Measurements from ENCODE around the gene LRP5. TPM values are rescaled to one million over a fixed set of nuclear protein-coding genes. Genes with fewer than 3 reads are reported as not detected.

Gene LRP5
- total RNA-seq, 4 donors from 2014 or later, result 22.3 to 43.2 (median 33.8) TPM

GRCh38 chr11:68436162-68436888 is 123.9 kb downstream of the LRP5 start:
- no peak overlapping the region for H3K27ac ChIP-seq
- WGBS, 2 donors, result 85% methylated on average over 14 to 15 of the region's 16 CpGs
- peaks cover 0 to 90% (median 0%) of the 10 kb centered on the region in 3 donors for H3K36me3 ChIP-seq
- DNase-seq (ENCODE audit: low spot score in 2 of 2), result no peak
- peaks cover 0 to 15% (median 6%) of the 10 kb centered on the region in 4 donors for H3K4me1 ChIP-seq
- no peaks in the 10 kb centered on the region for H3K27me3 ChIP-seq
- no peak overlapping the region for H3K4me3 ChIP-seq
- no peaks in the 10 kb centered on the region for H3K9me3 ChIP-seq
- TF ChIP-seq POLR2A (IDR thresholded peaks at IDR 0.05) (no peak), EP300 (IDR thresholded peaks at IDR 0.05) (no peak), CTCF (IDR thresholded peaks at IDR 0.05) (no peak)

- Histone ChIP-seq H3K4me3 (no peak overlapping the region), H3K36me3 (peaks cover 0 to 88% (median 0%) of the 10 kb centered on the region in 3 donors), H3K4me1 (peaks cover 0 to 20% (median 7%) of the 10 kb centered on the region in 4 donors), H3K9me3 (no peaks in the 10 kb centered on the region), H3K27me3 (no peaks in the 10 kb centered on the region), H3K27ac (peak overlapping the region in 2 of 4 donors; percentile 43 to 60)
- WGBS, 2 donors, result 75 to 80% methylated on average over 20 to 22 of the region's 34 CpGs
- DNase-seq (ENCODE audit: low spot score in 2 of 2), result no peak
- TF ChIP-seq EP300 (IDR thresholded peaks at IDR 0.05) (no peak), CTCF (IDR thresholded peaks at IDR 0.05) (no peak), POLR2A (IDR thresholded peaks at IDR 0.05) (no peak)
These were observed 124.9 kb downstream of the LRP5 start for GRCh38 chr11:68436985-68437926.

- H3K4me1 ChIP-seq, result peaks cover 0 to 20% (median 7%) of the 10 kb centered on the region in 4 donors
- no peaks in the 10 kb centered on the region for H3K9me3 ChIP-seq
- no peak for DNase-seq (ENCODE audit: low spot score in 2 of 2)
- no peak overlapping the region for H3K4me3 ChIP-seq
- WGBS, 2 donors, result 93 to 95% methylated on average over 24 to 33 of the region's 34 CpGs
- TF ChIP-seq CTCF (IDR thresholded peaks at IDR 0.05) (no peak), POLR2A (IDR thresholded peaks at IDR 0.05) (no peak), EP300 (IDR thresholded peaks at IDR 0.05) (no peak)
- H3K36me3 ChIP-seq, result peaks cover 0 to 86% (median 0%) of the 10 kb centered on the region in 3 donors
- no peaks in the 10 kb centered on the region for H3K27me3 ChIP-seq
- peak overlapping the region in 2 of 4 donors; percentile 43 to 60 for H3K27ac ChIP-seq
These were observed 125.7 kb downstream of the LRP5 start for GRCh38 chr11:68437927-68438657.

- peaks cover 0 to 20% (median 7%) of the 10 kb centered on the region in 4 donors for H3K4me1 ChIP-seq
- H3K27me3 ChIP-seq, result no peaks in the 10 kb centered on the region
- 82 to 93% methylated on average over 6 of the region's 6 CpGs for WGBS, 2 donors
- DNase-seq (ENCODE audit: low spot score in 2 of 2), result no peak
- no peak overlapping the region for H3K4me3 ChIP-seq
- TF ChIP-seq CTCF (IDR thresholded peaks at IDR 0.05) (no peak), POLR2A (IDR thresholded peaks at IDR 0.05) (no peak), EP300 (IDR thresholded peaks at IDR 0.05) (no peak)
- peak overlapping the region in 1 of 4 donors; percentile 43 for H3K27ac ChIP-seq
- H3K9me3 ChIP-seq, result no peaks in the 10 kb centered on the region
- H3K36me3 ChIP-seq, result peaks cover 0 to 80% (median 0%) of the 10 kb centered on the region in 3 donors
These were observed 126.4 kb downstream of the LRP5 start for GRCh38 chr11:68438658-68439259.
